Peyer's patch (tissue), 4 donors: ENCODE results near the gene TEKT3. TPM values are rescaled to one million over a fixed set of nuclear protein-coding genes. Genes with fewer than 3 reads are reported as not detected.

ENCODE experiments used
- DNase-seq, 3 donors: peaks; one replicate each; pipeline ENCODE4 v3.0.0-alpha.2; 2017 to 2019
- H3K27ac ChIP-seq, 4 donors: fragments of 200-600 bp; sonication (generic); one replicate each; pipeline ENCODE4 v1.5.1; 2016 to 2019
- H3K27me3 ChIP-seq, 2 donors: fragments of 200-600 bp; sonication (generic); one replicate each; pipeline ENCODE4 v1.5.1; 2019
- H3K36me3 ChIP-seq, 3 donors: fragments of 200-600 bp; sonication (generic); one replicate each; pipeline ENCODE4 v1.5.1; 2016 to 2019
- H3K4me1 ChIP-seq, 4 donors: fragments of 200-600 bp; sonication (generic); one replicate each; pipeline ENCODE4 v1.5.1; 2016 to 2019
- H3K4me3 ChIP-seq, 4 donors: fragments of 200-600 bp; sonication (generic); 1 replicate in 3 of 4; 2 replicates in 1 of 4; pipeline ENCODE4 v1.5.1; 2016 to 2019; ENCODE audit warnings: mild to moderate bottlenecking in 1 of 4
- H3K9me3 ChIP-seq, 4 donors: fragments of 200-600 bp; sonication (generic); one replicate each; pipeline ENCODE4 v1.5.1; 2016 to 2019; ENCODE audit warnings: mild to moderate bottlenecking in 1 of 4
- POLR2A ChIP-seq, 2 donors: fragments of 450-650 bp; IDR thresholded peaks; one replicate each; pipeline ENCODE4 v1.5.1; 2017; ENCODE audit warnings: antibody characterized with exemption in 2 of 2, mild to moderate bottlenecking in 2 of 2, moderate library complexity in 2 of 2
- small RNA-seq, 2 donors: library from RNA; depleted of rRNA; stranded (forward); fragments of <200 nt; gene quantifications; one replicate each; pipeline ENCODE3, GENCODE V24; 2016
- total RNA-seq, 4 donors: library from RNA; depleted of rRNA; stranded (reverse); fragments of >200 nt; gene quantifications; one replicate each; pipeline ENCODE4 v1.1.0, GENCODE V29; 2016
- TF ChIP-seq, protein P1 (sequence below), 6 experiments: fragments of 450-650 bp in 4 of 6; fragments of 200-600 bp in 2 of 6; sonication (generic) in 1 of 6; IDR thresholded peaks; one replicate each; pipeline ENCODE4 v1.5.1; 2017 to 2019; ENCODE audit warnings: antibody characterized with exemption in 6 of 6, mild to moderate bottlenecking in 3 of 6, moderate library complexity in 1 of 6

TEKT3 gene
- total RNA-seq, 4 donors from 2014 or later, result 2.5 to 3.9 TPM; not detected in 2

DNA sequence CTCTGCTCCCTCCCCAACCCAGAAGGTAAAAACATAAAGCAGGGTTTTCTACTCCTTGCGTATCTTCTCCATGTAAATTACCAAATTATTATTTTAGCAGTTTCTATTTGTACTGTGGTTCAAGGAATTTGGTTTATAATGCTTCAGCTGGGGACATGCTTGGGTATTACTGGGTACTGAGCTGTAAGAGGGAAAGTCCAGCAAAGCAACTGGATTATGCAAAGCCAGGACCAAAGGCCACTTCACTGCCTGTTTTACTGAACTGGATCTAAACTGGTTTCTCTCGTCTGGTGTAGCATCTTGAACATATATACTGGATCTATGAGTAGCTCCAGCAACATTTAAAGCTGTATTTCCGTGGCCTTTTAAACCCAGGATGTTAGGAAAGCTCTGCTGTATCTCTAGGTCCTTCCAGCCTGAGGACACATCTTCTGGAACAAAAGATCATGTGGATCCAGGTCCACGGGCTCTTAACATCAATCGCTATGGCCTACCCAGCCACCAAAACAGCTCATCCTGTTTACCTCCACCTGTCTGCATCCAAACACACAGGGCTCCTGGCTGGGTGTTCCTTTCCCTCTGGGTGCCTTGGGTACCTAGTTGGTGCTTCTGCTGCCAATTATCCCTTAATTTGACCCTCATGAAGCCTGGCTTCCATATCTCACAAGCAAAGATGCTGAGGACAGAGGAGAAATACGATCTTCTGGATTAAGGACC lies 83.4 kb downstream of the TEKT3 start:
- TF ChIP-seq, protein P1, sequence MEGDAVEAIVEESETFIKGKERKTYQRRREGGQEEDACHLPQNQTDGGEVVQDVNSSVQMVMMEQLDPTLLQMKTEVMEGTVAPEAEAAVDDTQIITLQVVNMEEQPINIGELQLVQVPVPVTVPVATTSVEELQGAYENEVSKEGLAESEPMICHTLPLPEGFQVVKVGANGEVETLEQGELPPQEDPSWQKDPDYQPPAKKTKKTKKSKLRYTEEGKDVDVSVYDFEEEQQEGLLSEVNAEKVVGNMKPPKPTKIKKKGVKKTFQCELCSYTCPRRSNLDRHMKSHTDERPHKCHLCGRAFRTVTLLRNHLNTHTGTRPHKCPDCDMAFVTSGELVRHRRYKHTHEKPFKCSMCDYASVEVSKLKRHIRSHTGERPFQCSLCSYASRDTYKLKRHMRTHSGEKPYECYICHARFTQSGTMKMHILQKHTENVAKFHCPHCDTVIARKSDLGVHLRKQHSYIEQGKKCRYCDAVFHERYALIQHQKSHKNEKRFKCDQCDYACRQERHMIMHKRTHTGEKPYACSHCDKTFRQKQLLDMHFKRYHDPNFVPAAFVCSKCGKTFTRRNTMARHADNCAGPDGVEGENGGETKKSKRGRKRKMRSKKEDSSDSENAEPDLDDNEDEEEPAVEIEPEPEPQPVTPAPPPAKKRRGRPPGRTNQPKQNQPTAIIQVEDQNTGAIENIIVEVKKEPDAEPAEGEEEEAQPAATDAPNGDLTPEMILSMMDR (IDR thresholded peaks at IDR 0.05), result no peak
- no peak for TF ChIP-seq POLR2A (IDR thresholded peaks at IDR 0.05)
- peaks cover 0 to 65% (median 0%) of the 10 kb centered on the region in 3 donors for H3K36me3 ChIP-seq
- DNase-seq, result no peak
- peaks cover 0 to 42% (median 2%) of the 10 kb centered on the region in 4 donors for H3K4me1 ChIP-seq
- H3K27ac ChIP-seq, result peak overlapping the region; percentile 24 to 99 (median 52)
- H3K27me3 ChIP-seq, result no peaks in the 10 kb centered on the region
- H3K4me3 ChIP-seq, result peak overlapping the region in 3 of 4 donors; percentile 6 to 84 (median 35)
- no peaks in the 10 kb centered on the region for H3K9me3 ChIP-seq

DNA sequence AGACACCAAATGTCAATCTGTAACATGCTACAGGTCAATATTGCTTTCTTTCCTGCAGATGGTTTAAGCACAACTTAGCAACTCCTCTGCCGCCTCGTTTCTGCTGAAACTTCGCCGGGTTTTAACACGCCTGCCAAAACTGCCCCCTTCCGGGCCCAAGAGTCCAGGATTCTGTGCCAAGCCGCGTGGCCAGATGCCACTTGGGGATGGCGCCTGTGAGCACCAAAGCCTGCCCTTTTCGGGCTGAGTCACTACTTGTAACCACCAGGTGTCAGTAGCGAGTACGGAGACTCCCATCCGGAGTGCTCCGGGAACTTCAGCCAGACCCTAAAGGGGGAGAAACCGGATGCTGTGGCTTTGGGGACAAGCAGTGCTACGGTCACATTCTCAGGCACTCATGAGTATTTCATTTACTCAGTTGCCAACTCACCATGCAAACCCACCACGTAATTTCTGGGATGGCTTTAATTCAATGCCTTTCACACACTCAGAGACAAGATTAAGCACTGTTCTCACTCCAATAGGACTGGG lies 84.1 kb downstream of the TEKT3 start:
- H3K27ac ChIP-seq, result peak overlapping the region; percentile 24 to 99 (median 52)
- peaks cover 0 to 72% (median 0%) of the 10 kb centered on the region in 3 donors for H3K36me3 ChIP-seq

DNA sequence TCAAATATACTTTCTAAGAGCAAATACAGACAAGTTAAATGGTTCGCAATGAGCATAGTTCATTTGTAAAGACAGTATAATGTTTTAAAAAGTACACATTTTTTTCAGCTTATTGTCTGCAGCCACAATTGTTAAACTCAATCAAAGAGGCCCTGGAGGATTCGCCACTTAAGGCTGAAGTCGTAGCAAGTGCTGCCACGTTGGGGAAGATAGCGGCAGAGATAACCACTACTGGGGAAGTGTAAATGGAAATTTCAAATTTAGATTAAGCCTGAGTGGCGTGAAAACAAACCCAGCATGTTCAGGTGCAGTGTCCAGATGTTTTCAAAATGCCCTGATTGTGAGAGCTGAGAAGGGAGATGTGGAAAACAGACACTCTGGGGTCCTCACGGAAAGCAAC lies 84.7 kb downstream of the TEKT3 start:
- TF ChIP-seq, protein P1 (IDR thresholded peaks at IDR 0.05), result no peak
- no peak for TF ChIP-seq POLR2A (IDR thresholded peaks at IDR 0.05)
- H3K27me3 ChIP-seq, result no peaks in the 10 kb centered on the region
- peak overlapping the region in 2 of 4 donors; percentile 36 to 99 for H3K27ac ChIP-seq
- no peaks in the 10 kb centered on the region for H3K9me3 ChIP-seq
- DNase-seq, result no peak
- H3K4me1 ChIP-seq, result peaks cover 0 to 55% (median 2%) of the 10 kb centered on the region in 4 donors
- peaks cover 0 to 78% (median 0%) of the 10 kb centered on the region in 3 donors for H3K36me3 ChIP-seq
- peak overlapping the region in 1 of 4 donors; percentile 84 for H3K4me3 ChIP-seq

More for the DNA sequence above, 84.1 kb downstream of the TEKT3 start:
- Histone ChIP-seq H3K9me3 (no peaks in the 10 kb centered on the region), H3K27me3 (no peaks in the 10 kb centered on the region), H3K4me3 (peak overlapping the region in 3 of 4 donors; percentile 6 to 84 (median 35)), H3K4me1 (peaks cover 0 to 49% (median 2%) of the 10 kb centered on the region in 4 donors)
- TF ChIP-seq POLR2A (IDR thresholded peaks at IDR 0.05), result no peak
- TF ChIP-seq, protein P1 (IDR thresholded peaks at IDR 0.05), result peak; percentile 39 to 84 (median 77)
- DNase-seq, result peak; percentile 46 to 84 (median 70)

DNA sequence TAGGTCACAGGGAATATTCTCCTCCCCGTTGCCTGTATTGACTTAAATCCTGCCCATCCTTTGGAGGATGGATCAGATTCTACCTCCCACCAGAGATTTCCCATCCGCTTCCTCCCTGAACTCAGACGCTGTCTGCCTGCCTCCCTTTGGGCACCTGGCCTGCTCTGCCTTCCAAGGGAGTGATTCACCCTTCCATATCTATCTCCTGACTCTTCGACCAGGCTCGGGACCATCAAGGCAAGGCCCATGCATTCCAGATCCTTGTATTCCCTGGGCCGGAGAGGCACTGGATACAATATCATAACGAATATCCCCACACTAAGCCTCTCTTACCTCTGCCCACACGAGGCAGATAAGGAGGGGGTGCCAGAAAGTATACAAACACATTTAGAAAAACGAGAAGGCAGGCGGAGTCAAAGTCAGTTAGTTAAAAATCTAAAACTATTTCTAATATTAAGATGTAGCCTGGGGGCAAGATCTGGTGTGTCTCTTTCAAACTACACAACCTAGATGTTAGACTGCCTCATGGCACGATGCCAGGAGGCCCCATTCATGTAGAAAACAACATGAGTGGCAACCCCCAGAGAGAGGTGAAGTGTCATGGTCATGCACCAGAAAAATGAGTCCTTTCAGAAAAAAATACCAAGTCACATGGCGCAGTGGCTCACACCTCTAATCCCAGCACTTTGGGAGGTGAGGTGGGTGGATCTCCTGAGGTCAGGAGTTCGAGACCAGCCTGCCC lies 85.5 kb downstream of the TEKT3 start:
- peaks cover 0 to 62% (median 2%) of the 10 kb centered on the region in 4 donors for H3K4me1 ChIP-seq
- H3K27ac ChIP-seq, result peak overlapping the region in 2 of 4 donors; percentile 25 to 37
- no peaks in the 10 kb centered on the region for H3K27me3 ChIP-seq
- no peak for DNase-seq
- H3K4me3 ChIP-seq, result no peak overlapping the region
- TF ChIP-seq POLR2A (IDR thresholded peaks at IDR 0.05), result no peak
- peaks cover 0 to 86% (median 0%) of the 10 kb centered on the region in 3 donors for H3K36me3 ChIP-seq
- no peaks in the 10 kb centered on the region for H3K9me3 ChIP-seq

Small RNA genes lying within 50 kb of the gene (small RNA-seq; reads per million reads assigned to genes)
- 0 reads per million in 2 donors for gene RNU6-799P

Other genes starting within 250 kb of the TEKT3 start
- 100 to 1,000 TPM in 3 of 4 donors, 10 to 100 TPM in 1; 37.1 to 474 (median 298) TPM for gene PMP22, start 76.3 kb downstream of the TEKT3 start, total RNA-seq
- 10 to 100 TPM in 3 of 4 donors, not detected in 1; 17.9 to 28.5 (median 26.4) TPM for gene CDRT4, start 126.0 kb upstream of the TEKT3 start, total RNA-seq
- gene TVP23C, start 221.9 kb upstream of the TEKT3 start, total RNA-seq, result 10 to 100 TPM; 17.3 to 53.2 (median 31.0) TPM